Activated CD4-positive, alpha-beta T cell treated with anti-CD3 and anti-CD28 coated beads, Interleukin-2, amount 10 ng/mL, durations not matched to agents 24 days and 14 days (primary cell): ENCODE data around the gene FNDC3B. TPM values are rescaled to one million over a fixed set of nuclear protein-coding genes. Genes with fewer than 3 reads are reported as not detected.

Experiments
- DNase-seq: peaks from one replicate; pipeline ENCODE4 v3.0.0; 2022
- H3K27ac Mint-ChIP-seq: one replicate; pipeline ENCODE4 v1.8.0; 2022; ENCODE audit warnings: mild to moderate bottlenecking, mixed read lengths
- H3K27me3 Mint-ChIP-seq: one replicate; pipeline ENCODE4 v1.8.0; 2022; ENCODE audit warnings: mixed read lengths
- H3K36me3 Mint-ChIP-seq: one replicate; pipeline ENCODE4 v1.8.0; 2022; ENCODE audit warnings: low read depth, mild to moderate bottlenecking, mixed read lengths
- H3K4me1 Mint-ChIP-seq: one replicate; pipeline ENCODE4 v1.8.0; 2021; ENCODE audit warnings: mixed read lengths
- H3K4me3 Mint-ChIP-seq: one replicate; pipeline ENCODE4 v1.8.0; 2022; ENCODE audit warnings: mild to moderate bottlenecking, moderate library complexity, mixed read lengths
- H3K9me3 Mint-ChIP-seq: one replicate; pipeline ENCODE4 v1.8.0; 2021; ENCODE audit warnings: mixed read lengths
- intact Hi-C: fragments of 100-400 bp; cut with micrococcal nuclease; formaldehyde crosslinking; loops from one replicate; pipeline ENCODE4 v1.15.1; 2023
- total RNA-seq: library from RNA; stranded (reverse); gene quantifications from 2 replicates; pipeline ENCODE4 v1.2.3, GENCODE V29; 2022

Gene FNDC3B
- total RNA-seq, 1 donor from 2014 or later: 19.6 TPM

- Mint-ChIP-seq H3K27ac (no peak overlapping the region), H3K36me3 (peaks cover 15% of the 10 kb centered on the region), H3K4me1 (peaks cover 6% of the 10 kb centered on the region), H3K9me3 (no peaks in the 10 kb centered on the region), H3K27me3 (no peaks in the 10 kb centered on the region), H3K4me3 (no peak overlapping the region)
- DNase-seq: no peak
- intact Hi-C loops: no loop called here
These were observed 39.3 kb downstream of the FNDC3B start for GRCh38 chr3:172078721-172079120.

GRCh38 chr3:172079326-172079976 lies 40.1 kb downstream of the FNDC3B start:
- no peak overlapping the region for H3K4me3 Mint-ChIP-seq
- no peaks in the 10 kb centered on the region for H3K27me3 Mint-ChIP-seq
- peaks cover 12% of the 10 kb centered on the region for H3K36me3 Mint-ChIP-seq
- DNase-seq: no peak
- no peak overlapping the region for H3K27ac Mint-ChIP-seq
- peaks cover 6% of the 10 kb centered on the region for H3K4me1 Mint-ChIP-seq
- intact Hi-C loops: no loop called here
- H3K9me3 Mint-ChIP-seq: no peaks in the 10 kb centered on the region

DNA sequence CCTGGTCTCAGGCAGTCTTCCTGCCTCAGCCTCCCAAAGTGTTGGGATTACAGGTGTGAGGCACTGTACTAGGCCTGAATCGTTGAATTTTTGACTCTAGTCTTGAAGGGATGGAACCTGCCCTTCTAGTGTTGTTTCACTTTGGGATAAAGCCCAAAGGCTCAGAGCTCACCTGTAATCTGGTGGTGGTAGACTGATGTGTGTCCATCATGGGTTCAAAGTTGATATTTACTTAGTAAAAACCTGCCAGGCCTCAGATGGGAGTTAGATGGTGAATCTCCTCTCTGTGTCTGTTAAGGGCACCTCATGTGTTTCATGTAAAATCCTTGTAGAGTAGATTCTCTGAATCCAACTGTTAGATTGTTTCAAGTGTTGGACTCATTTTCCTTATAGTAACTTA lies 41.1 kb downstream of the FNDC3B start:
- intact Hi-C loops: no loop called here
- Mint-ChIP-seq H3K4me3 (no peak overlapping the region), H3K9me3 (no peaks in the 10 kb centered on the region), H3K27ac (no peak overlapping the region), H3K4me1 (peaks cover 14% of the 10 kb centered on the region), H3K36me3 (peaks cover 15% of the 10 kb centered on the region), H3K27me3 (no peaks in the 10 kb centered on the region)
- DNase-seq: no peak

DNA sequence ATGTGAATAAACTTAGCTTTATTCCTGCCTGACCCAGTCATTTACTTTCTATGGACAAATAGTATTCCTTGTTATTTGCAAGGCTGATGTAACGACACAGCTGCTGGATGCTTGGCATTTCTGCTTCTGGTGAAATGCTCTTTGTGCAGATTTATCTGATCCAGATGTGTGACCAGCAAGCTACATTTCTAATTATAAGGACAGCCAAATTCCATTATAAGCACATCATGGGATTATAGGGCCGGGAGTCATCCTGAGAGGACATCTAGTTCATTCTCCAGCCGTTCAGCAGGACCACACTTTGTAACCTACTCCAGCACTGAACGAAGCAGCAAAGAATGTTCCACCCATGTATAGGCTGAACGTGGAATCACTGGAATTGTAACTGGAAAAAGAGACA lies 42.9 kb downstream of the FNDC3B start:
- Mint-ChIP-seq H3K9me3 (no peaks in the 10 kb centered on the region), H3K36me3 (peaks cover 22% of the 10 kb centered on the region), H3K27ac (no peak overlapping the region), H3K4me1 (peaks cover 22% of the 10 kb centered on the region), H3K4me3 (no peak overlapping the region), H3K27me3 (no peaks in the 10 kb centered on the region)
- intact Hi-C loops: no loop called here
- no peak for DNase-seq

DNA sequence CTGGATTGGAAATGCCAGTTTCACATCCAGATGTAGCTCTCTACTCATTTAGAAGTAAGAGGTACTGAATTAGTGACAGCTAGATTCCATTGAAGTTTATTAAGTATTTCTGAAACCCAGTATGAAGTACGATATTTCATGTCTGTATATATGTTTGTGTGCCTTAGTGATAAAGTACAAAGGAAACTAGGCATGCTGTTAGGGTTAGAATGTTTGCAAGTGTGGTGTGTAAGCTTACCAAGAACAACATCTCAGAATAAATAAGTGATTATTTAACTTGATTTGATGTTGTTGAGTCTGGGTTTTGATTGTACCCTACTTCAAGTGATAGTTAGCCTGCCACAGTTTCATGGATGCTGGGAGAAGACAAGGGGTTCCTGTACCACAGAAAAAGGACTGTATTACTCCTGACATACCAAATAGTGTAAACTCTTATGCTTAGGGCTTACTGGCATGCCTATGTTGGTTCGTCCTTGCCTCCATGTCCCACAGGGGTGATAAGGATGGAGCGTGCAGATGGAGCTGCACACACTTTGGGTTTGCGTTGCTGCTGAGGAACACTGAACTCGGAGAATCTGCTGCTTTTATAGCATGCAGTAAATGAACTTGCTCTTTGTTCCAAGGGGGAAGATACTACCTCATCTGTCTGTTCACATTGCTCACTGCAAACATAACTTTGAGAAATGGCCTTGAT lies 43.6 kb downstream of the FNDC3B start:
- H3K27me3 Mint-ChIP-seq: no peaks in the 10 kb centered on the region
- peaks cover 27% of the 10 kb centered on the region for H3K4me1 Mint-ChIP-seq
- no peak for DNase-seq
- peaks cover 23% of the 10 kb centered on the region for H3K36me3 Mint-ChIP-seq
- H3K4me3 Mint-ChIP-seq: no peak overlapping the region
- H3K27ac Mint-ChIP-seq: no peak overlapping the region
- intact Hi-C loops: no loop called here
- no peaks in the 10 kb centered on the region for H3K9me3 Mint-ChIP-seq

GRCh38 chr3:172083995-172084409 lies 44.6 kb downstream of the FNDC3B start:
- peaks cover 18% of the 10 kb centered on the region for H3K36me3 Mint-ChIP-seq
- H3K4me3 Mint-ChIP-seq: no peak overlapping the region
- H3K9me3 Mint-ChIP-seq: no peaks in the 10 kb centered on the region
- intact Hi-C loops: loop anchor here (2.0 kb wide), 1 partner anchor 37 kb away; no protein-coding TSS in a partner anchor
- peak; percentile 13 for DNase-seq
- H3K4me1 Mint-ChIP-seq: peaks cover 30% of the 10 kb centered on the region
- H3K27me3 Mint-ChIP-seq: no peaks in the 10 kb centered on the region
- no peak overlapping the region for H3K27ac Mint-ChIP-seq

- no peaks in the 10 kb centered on the region for H3K9me3 Mint-ChIP-seq
These were observed 45.6 kb downstream of the FNDC3B start for GRCh38 chr3:172084871-172085556.

DNA sequence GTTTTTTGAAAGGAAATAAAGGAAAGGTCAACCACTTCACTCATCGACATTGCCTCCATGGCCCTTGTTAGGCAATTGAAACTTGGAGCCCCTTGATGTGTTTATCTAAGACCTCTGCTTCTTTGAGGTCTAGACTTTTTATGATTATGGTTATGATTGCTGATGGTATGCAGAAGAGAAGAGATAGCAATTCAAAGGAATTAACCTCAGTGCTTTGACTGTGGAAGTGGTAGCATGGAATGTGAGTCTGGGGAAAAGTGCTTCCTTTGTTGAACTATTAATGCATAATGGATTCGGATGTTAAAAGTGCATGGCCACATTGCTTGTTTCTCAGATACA lies 46.1 kb downstream of the FNDC3B start:
- H3K27me3 Mint-ChIP-seq: no peaks in the 10 kb centered on the region
- no peaks in the 10 kb centered on the region for H3K9me3 Mint-ChIP-seq
- intact Hi-C loops: loop anchor here (1.0 to 2.0 kb wide), 2 partner anchors 22 to 39 kb away; no protein-coding TSS in a partner anchor
- DNase-seq: peak; percentile 17
- no peak overlapping the region for H3K4me3 Mint-ChIP-seq
- peaks cover 33% of the 10 kb centered on the region for H3K4me1 Mint-ChIP-seq
- no peak overlapping the region for H3K27ac Mint-ChIP-seq
- peaks cover 16% of the 10 kb centered on the region for H3K36me3 Mint-ChIP-seq

More at GRCh38 chr3:172084871-172085556, 45.6 kb downstream of the FNDC3B start:
- Mint-ChIP-seq H3K4me1 (peaks cover 29% of the 10 kb centered on the region), H3K27me3 (no peaks in the 10 kb centered on the region), H3K4me3 (no peak overlapping the region), H3K27ac (peak overlapping the region; percentile 1), H3K36me3 (peaks cover 16% of the 10 kb centered on the region)
- DNase-seq: peak; percentile 53
- intact Hi-C loops: loop anchor here (1.0 to 2.0 kb wide), 2 partner anchors 22 to 38 kb away; no protein-coding TSS in a partner anchor

DNA sequence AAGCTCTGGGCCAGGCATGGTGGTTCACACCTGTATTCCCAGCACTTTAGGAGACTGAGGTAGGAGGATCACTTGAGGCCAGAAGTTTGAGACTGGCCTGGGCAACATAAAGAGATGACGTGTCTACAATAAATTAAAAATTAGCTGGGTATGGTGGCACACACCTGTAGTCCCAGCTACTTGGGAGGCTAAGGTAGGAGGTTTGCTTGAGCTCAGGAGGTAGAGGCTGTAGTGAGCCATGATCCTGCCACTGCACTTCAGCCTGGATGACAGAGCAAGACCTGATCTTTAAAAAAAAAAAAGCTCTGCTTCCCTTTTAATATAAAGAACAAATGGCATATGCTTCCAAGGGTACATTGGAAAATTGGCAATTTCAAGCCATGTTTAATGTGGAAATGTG lies 46.7 kb downstream of the FNDC3B start:
- Mint-ChIP-seq H3K9me3 (no peaks in the 10 kb centered on the region), H3K36me3 (peaks cover 16% of the 10 kb centered on the region), H3K27ac (no peak overlapping the region), H3K27me3 (no peaks in the 10 kb centered on the region), H3K4me1 (peaks cover 33% of the 10 kb centered on the region), H3K4me3 (no peak overlapping the region)
- intact Hi-C loops: no loop called here
- DNase-seq: peak; percentile 45

GRCh38 chr3:172087198-172087597 lies 47.8 kb downstream of the FNDC3B start:
- peak overlapping the region; percentile 38 for H3K27ac Mint-ChIP-seq
- H3K36me3 Mint-ChIP-seq: peaks cover 16% of the 10 kb centered on the region
- intact Hi-C loops: no loop called here
- H3K27me3 Mint-ChIP-seq: no peaks in the 10 kb centered on the region
- H3K4me3 Mint-ChIP-seq: peak overlapping the region; percentile 24
- DNase-seq: no peak
- H3K4me1 Mint-ChIP-seq: peaks cover 40% of the 10 kb centered on the region
- no peaks in the 10 kb centered on the region for H3K9me3 Mint-ChIP-seq

GRCh38 chr3:172087602-172088580 lies 48.5 kb downstream of the FNDC3B start:
- H3K27me3 Mint-ChIP-seq: no peaks in the 10 kb centered on the region
- H3K4me3 Mint-ChIP-seq: peak overlapping the region; percentile 66
- H3K36me3 Mint-ChIP-seq: peaks cover 15% of the 10 kb centered on the region
- peak; percentile 71 for DNase-seq
- H3K9me3 Mint-ChIP-seq: no peaks in the 10 kb centered on the region
- H3K4me1 Mint-ChIP-seq: peaks cover 43% of the 10 kb centered on the region
- intact Hi-C loops: no loop called here
- peak overlapping the region; percentile 35 for H3K27ac Mint-ChIP-seq

DNA sequence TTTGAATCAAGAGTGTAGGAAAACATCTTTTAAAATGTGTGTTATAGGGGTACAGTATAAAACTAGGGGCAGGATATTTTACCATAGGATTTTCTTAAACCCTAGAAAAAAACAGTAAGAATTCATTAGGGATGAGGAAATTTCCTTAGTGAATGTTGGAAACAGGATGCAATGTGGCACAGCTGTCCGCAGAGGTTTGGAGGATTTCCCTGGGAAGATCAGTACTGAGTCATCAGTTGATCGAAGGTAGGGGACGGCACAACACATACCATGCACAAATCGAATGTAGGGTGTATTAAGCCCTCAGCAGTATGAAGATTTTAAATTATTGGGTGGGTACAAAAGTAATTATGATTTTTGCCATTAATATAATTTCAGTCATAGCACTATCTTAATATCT lies 49.9 kb downstream of the FNDC3B start:
- no peaks in the 10 kb centered on the region for H3K9me3 Mint-ChIP-seq
- H3K4me3 Mint-ChIP-seq: no peak overlapping the region
- H3K27ac Mint-ChIP-seq: no peak overlapping the region
- H3K4me1 Mint-ChIP-seq: peaks cover 40% of the 10 kb centered on the region
- no peaks in the 10 kb centered on the region for H3K27me3 Mint-ChIP-seq
- intact Hi-C loops: no loop called here
- peaks cover 13% of the 10 kb centered on the region for H3K36me3 Mint-ChIP-seq
- DNase-seq: no peak

GRCh38 chr3:172090035-172090434 lies 50.7 kb downstream of the FNDC3B start:
- Mint-ChIP-seq H3K9me3 (no peaks in the 10 kb centered on the region), H3K4me3 (no peak overlapping the region), H3K4me1 (peaks cover 44% of the 10 kb centered on the region), H3K27ac (no peak overlapping the region), H3K36me3 (peaks cover 12% of the 10 kb centered on the region), H3K27me3 (no peaks in the 10 kb centered on the region)
- intact Hi-C loops: no loop called here
- DNase-seq: no peak
